ENCODE data around the gene SEPTIN11.

Gene SEPTIN11

DNA sequence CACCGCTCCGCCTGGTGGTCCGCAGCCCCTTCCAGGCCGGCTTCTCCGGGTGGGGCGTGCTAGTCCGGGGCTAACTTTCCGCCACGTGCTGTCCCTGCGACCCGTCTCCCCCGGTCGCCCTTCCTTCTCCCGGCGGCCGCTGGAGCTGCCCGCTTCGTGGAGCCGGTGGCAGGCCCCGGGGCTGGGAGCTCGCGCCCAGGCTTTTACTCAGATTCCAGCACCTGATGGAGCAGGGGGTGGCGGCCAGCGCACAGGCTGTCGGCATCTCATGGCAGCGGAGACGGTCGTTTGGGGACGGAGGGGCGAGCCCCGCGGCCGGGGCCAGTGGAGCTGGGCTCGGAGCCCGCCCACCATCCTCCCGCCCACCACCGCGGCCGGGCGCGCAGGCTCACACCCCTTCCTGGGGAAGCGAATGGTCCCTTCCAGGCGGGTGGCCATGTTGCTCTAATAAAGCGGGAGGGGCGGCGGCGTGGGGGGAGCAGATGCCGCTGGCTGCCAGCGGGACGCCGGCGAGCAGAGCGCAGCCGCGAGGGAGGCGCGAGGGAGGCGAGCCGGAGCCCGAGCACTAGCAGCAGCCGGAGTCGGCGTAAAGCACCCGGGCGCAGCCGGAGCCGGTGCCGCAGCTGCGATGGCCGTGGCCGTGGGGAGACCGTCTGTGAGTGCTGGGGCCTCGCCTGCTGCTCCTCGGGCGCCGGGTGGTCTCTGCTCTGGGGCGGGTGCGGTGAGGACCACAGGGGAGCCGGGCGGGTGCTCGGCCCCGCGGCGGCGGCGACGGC is at the start of gene SEPTIN11:
Gene SEPTIN11, plus strand, starts transcription at position 477 of the 776 bp plus-strand sequence. Its CDS starts 152 bp downstream, at position 629.
- Histone ChIP-seq H2AFZ (ENCODE audit: low read depth, low read length, severe bottlenecking) (peak within 1 kb of the TSS; percentile 93), H3K27ac (ENCODE audit: low read depth, low read length) (peak within 1 kb of the TSS; percentile 45), H3F3A (ENCODE audit: insufficient read depth) (no peaks in the 10 kb centered on the region), H3K36me3 (ENCODE audit: low read length) (no peaks in the 10 kb centered on the region), H3K4me3 (ENCODE audit: insufficient read depth, low read length, poor library complexity, severe bottlenecking) (peak within 1 kb of the TSS; percentile 75), H3K79me2 (ENCODE audit: insufficient read depth, low read length) (peaks cover 47% of the 10 kb centered on the region), H3K4me2 (ENCODE audit: low read depth, low read length, poor library complexity, severe bottlenecking) (peak within 1 kb of the TSS; percentile 89), H3K27me3 (ENCODE audit: low read length) (no peaks in the 10 kb centered on the region), H3K9me3 (ENCODE audit: insufficient read depth, low read length) (no peaks in the 10 kb centered on the region), H3K9ac (ENCODE audit: low read length) (peak within 1 kb of the TSS; percentile 75), H3K9me2 (replicated peaks; ENCODE audit: insufficient read depth, low read length) (no peaks in the 10 kb centered on the region), H4K20me1 (ENCODE audit: low read depth, low read length) (no peaks in the 10 kb centered on the region; the same call in 1 of the 2 replicates)
- TF ChIP-seq EZH2phosphoT487 (conservative IDR thresholded peaks at IDR 0.05; ENCODE audit: low read length), result no peak
- TF ChIP-seq, protein P1, sequence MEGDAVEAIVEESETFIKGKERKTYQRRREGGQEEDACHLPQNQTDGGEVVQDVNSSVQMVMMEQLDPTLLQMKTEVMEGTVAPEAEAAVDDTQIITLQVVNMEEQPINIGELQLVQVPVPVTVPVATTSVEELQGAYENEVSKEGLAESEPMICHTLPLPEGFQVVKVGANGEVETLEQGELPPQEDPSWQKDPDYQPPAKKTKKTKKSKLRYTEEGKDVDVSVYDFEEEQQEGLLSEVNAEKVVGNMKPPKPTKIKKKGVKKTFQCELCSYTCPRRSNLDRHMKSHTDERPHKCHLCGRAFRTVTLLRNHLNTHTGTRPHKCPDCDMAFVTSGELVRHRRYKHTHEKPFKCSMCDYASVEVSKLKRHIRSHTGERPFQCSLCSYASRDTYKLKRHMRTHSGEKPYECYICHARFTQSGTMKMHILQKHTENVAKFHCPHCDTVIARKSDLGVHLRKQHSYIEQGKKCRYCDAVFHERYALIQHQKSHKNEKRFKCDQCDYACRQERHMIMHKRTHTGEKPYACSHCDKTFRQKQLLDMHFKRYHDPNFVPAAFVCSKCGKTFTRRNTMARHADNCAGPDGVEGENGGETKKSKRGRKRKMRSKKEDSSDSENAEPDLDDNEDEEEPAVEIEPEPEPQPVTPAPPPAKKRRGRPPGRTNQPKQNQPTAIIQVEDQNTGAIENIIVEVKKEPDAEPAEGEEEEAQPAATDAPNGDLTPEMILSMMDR (IDR thresholded peaks at IDR 0.05; ENCODE audit: insufficient read depth, low read length, poor library complexity, severe bottlenecking), result no peak

GRCh38 chr4:76902233-76902890 is 47.2 kb upstream of the SEPTIN11 start:
- H3K36me3 ChIP-seq (ENCODE audit: low read length), result no peaks in the 10 kb centered on the region
- H3K9me2 ChIP-seq (replicated peaks; ENCODE audit: insufficient read depth, low read length), result no peaks in the 10 kb centered on the region
- no peak overlapping the region for H2AFZ ChIP-seq (ENCODE audit: low read depth, low read length, severe bottlenecking)
- no peaks in the 10 kb centered on the region for H4K20me1 ChIP-seq (ENCODE audit: low read depth, low read length)
- no peak overlapping the region for H3K4me2 ChIP-seq (ENCODE audit: low read depth, low read length, poor library complexity, severe bottlenecking)
- no peak for TF ChIP-seq EZH2phosphoT487 (conservative IDR thresholded peaks at IDR 0.05; ENCODE audit: low read length)
- TF ChIP-seq, protein P1 (IDR thresholded peaks at IDR 0.05; ENCODE audit: insufficient read depth, low read length, poor library complexity, severe bottlenecking), result no peak
- no peaks in the 10 kb centered on the region for H3K27me3 ChIP-seq (ENCODE audit: low read length)
- no peaks in the 10 kb centered on the region for H3K9me3 ChIP-seq (ENCODE audit: insufficient read depth, low read length)
- H3K4me3 ChIP-seq (ENCODE audit: insufficient read depth, low read length, poor library complexity, severe bottlenecking), result no peak overlapping the region
- H3F3A ChIP-seq (ENCODE audit: insufficient read depth), result no peaks in the 10 kb centered on the region
- no peaks in the 10 kb centered on the region for H3K79me2 ChIP-seq (ENCODE audit: insufficient read depth, low read length)
- no peak overlapping the region for H3K27ac ChIP-seq (ENCODE audit: low read depth, low read length)
- H3K9ac ChIP-seq (ENCODE audit: low read length), result no peak overlapping the region

DNA sequence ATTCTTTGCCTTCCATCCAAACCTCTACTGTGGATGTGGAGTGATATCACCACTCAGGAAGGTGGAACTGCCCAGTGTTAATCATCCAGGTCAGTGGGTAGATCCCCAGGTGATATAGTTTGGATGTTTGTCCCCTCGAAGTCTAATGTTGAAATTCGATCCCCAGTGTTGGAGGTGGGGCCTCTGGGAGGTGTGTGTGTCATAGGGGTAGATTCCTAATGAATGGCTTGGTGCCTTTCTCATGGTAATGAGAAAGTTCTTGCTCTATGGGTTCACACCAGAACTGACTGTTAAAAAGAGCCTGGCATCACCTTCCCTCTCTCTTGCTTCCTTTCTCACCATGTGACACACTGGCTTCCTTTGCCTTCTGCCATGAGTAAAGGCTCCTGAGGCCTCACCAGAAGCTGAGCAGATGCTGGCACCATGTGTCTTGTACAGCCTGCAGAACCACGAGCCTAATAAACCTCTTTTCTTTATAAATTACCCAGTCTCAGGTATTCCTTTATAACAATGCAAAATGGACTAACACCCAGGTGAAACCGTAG is 44.8 kb upstream of the SEPTIN11 start:
- H3K9me3 ChIP-seq (ENCODE audit: insufficient read depth, low read length), result no peaks in the 10 kb centered on the region
- H4K20me1 ChIP-seq (ENCODE audit: low read depth, low read length), result no peaks in the 10 kb centered on the region
- no peaks in the 10 kb centered on the region for H3K27me3 ChIP-seq (ENCODE audit: low read length)
- no peak overlapping the region for H3K4me3 ChIP-seq (ENCODE audit: insufficient read depth, low read length, poor library complexity, severe bottlenecking)
- H3K4me2 ChIP-seq (ENCODE audit: low read depth, low read length, poor library complexity, severe bottlenecking), result no peak overlapping the region
- no peaks in the 10 kb centered on the region for H3F3A ChIP-seq (ENCODE audit: insufficient read depth)
- no peak overlapping the region for H3K27ac ChIP-seq (ENCODE audit: low read depth, low read length)
- no peaks in the 10 kb centered on the region for H3K79me2 ChIP-seq (ENCODE audit: insufficient read depth, low read length)
- H3K9ac ChIP-seq (ENCODE audit: low read length), result no peak overlapping the region
- no peak overlapping the region for H2AFZ ChIP-seq (ENCODE audit: low read depth, low read length, severe bottlenecking)
- no peaks in the 10 kb centered on the region for H3K36me3 ChIP-seq (ENCODE audit: low read length)
- no peaks in the 10 kb centered on the region for H3K9me2 ChIP-seq (replicated peaks; ENCODE audit: insufficient read depth, low read length)
- no peak for TF ChIP-seq EZH2phosphoT487 (conservative IDR thresholded peaks at IDR 0.05; ENCODE audit: low read length)
- TF ChIP-seq, protein P1 (IDR thresholded peaks at IDR 0.05; ENCODE audit: insufficient read depth, low read length, poor library complexity, severe bottlenecking), result no peak
